Measurements from ENCODE around the gene OR4C16.

OR4C16 gene

GRCh38 chr11:55571828-55572227, at the start of gene OR4C16:
OR4C16 (plus strand) TSS chr11:55572128; CDS start chr11:55572128, 0 bp downstream.
- DNase-seq = no peak

GRCh38 chr11:55554169-55554568, 17.8 kb upstream of the OR4C16 start, which contains the start of gene OR4C15:
OR4C15 (plus strand) TSS chr11:55554469; CDS start chr11:55554469, 0 bp downstream.
- DNase-seq = no peak

DNA sequence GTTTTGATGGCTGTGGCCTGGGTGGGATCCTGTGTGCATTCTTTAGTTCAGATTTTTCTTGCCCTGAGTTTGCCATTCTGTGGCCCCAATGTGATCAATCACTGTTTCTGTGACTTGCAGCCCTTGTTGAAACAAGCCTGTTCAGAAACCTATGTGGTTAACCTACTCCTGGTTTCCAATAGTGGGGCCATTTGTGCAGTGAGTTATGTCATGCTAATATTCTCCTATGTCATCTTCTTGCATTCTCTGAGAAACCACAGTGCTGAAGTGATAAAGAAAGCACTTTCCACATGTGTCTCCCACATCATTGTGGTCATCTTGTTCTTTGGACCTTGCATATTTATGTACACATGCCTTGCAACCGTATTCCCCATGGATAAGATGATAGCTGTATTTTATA, 620 bp downstream of the OR4C16 start:
- no peak for DNase-seq

- no peak for DNase-seq
These were observed 35.6 kb downstream of the OR4C16 start, which contains the start of gene OR4C11 for GRCh38 chr11:55607545-55607944. OR4C11 (minus strand) TSS chr11:55607645; CDS start chr11:55604373, 3,272 bp downstream.
